ENCODE data around the gene NRP2. TPM values are rescaled to one million over a fixed set of nuclear protein-coding genes. Genes with fewer than 3 reads are reported as not detected.

Gene NRP2
- total RNA-seq, 8 experiments from 2014 or later = 13.8 to 138 (median 53.2) TPM

DNA sequence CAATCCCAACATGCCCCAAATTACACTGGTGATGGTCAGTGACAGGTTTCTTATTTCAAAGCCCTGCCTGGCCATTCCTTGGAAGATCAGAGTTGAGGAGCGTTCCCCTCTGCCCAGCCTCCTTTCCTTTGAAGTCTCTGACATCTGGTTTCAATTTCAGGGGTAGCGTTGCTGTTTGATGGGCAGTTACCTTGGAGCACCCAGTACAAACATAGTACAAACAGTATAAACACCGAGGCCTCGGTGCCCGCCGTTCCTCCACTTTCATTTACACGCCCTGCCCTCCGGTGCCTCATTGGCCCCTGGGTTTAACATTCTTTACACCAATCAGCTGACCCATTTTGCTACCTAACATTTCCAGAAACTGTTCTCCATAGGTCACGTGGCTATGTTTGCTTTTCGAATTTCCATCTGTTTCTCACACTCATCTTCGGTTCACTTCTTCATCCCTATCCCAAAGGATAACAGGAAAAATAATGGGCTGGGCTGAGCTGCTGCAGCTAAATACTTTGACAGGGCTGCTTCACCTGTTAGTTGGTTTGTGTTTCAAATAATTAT lies 65.6 kb downstream of the NRP2 start:
- ATAC-seq (replicated peaks in 6 of 8) = peak in 2 of 8 experiments; percentile 9 to 39

DNA sequence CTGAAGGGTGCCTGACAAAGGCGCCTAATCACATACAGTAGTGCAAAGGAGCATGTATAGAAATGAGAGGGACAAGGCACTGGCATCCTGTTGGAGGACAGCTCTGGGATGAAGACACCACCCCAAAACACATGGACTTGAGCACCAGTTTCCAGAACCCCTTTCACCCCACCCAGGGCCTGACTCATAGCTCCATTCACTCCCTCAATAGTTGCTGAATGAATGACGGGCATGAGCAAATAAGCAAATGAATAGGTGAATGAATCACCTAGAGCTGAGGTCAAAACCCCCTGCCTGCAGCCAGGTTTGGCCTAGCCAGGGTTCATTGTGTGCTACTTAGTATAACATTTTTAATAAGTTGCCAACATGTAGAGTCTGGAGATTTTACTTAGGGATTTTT lies 66.3 kb downstream of the NRP2 start:
- in situ Hi-C loops (cut with MboI; ENCODE audit: low pct_unique_long_range_greater_than_20kb in 2 of 9, low sequenced_read_pairs in 9 of 9, unreplicated experiment in 9 of 9) = no loop called here
- 57 to 100% (median 65%) methylated on average over 1 to 2 of the region's 2 CpGs; no CpG with 5 or more reads in 6 of the 10 experiments for WGBS, 10 experiments
- H3K27ac ChIP-seq = no peak overlapping the region
- peak in 7 of 8 experiments; percentile 41 to 83 (median 62) for ATAC-seq (replicated peaks in 6 of 8)
- H3K4me3 ChIP-seq = no peak overlapping the region
- H3K4me1 ChIP-seq (replicated peaks in 1 of 2) = peaks cover 6 to 7% of the 10 kb centered on the region in 2 donors

More for the DNA sequence above, 65.6 kb downstream of the NRP2 start:
- no peak overlapping the region for H3K27ac ChIP-seq
- no peak overlapping the region for H3K4me3 ChIP-seq
- WGBS, 10 experiments = 53 to 100% (median 86%) methylated on average over 3 to 9 of the region's 11 CpGs; no CpG with 5 or more reads in 2 of the 10 experiments
- in situ Hi-C loops (cut with MboI; ENCODE audit: low pct_unique_long_range_greater_than_20kb in 2 of 9, low sequenced_read_pairs in 9 of 9, unreplicated experiment in 9 of 9) = no loop called here
- H3K4me1 ChIP-seq (replicated peaks in 1 of 2) = peaks cover 6 to 7% of the 10 kb centered on the region in 2 donors

DNA sequence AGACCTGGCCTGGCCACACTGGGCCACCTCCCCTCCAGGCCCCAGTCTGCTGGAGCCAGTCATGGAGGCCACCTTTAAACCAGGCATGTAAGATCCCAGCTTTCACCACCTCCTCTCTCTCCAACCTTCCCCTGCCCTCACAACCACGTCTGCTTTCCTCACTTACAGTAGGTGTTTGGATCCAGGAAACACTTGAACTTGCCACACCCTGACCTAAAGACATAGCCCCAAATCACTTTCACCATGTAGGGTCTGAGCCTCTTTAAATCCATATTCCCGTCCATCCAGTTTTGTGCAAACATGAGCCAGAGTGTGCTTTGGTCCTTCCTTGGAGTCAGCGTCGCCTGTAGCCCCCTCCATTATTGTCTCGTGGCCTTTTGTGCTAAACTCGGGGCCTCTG lies 66.8 kb downstream of the NRP2 start:
- WGBS, 10 experiments = 40 to 95% (median 80%) methylated on average over 1 to 5 of the region's 6 CpGs; no CpG with 5 or more reads in 5 of the 10 experiments
- in situ Hi-C loops (cut with MboI; ENCODE audit: low pct_unique_long_range_greater_than_20kb in 2 of 9, low sequenced_read_pairs in 9 of 9, unreplicated experiment in 9 of 9) = no loop called here
- Histone ChIP-seq H3K4me3 (no peak overlapping the region), H3K4me1 (replicated peaks in 1 of 2) (peaks cover 8 to 10% of the 10 kb centered on the region in 2 donors), H3K27ac (no peak overlapping the region)
- peak in 2 of 8 experiments; percentile 2 to 18 for ATAC-seq (replicated peaks in 6 of 8)

DNA sequence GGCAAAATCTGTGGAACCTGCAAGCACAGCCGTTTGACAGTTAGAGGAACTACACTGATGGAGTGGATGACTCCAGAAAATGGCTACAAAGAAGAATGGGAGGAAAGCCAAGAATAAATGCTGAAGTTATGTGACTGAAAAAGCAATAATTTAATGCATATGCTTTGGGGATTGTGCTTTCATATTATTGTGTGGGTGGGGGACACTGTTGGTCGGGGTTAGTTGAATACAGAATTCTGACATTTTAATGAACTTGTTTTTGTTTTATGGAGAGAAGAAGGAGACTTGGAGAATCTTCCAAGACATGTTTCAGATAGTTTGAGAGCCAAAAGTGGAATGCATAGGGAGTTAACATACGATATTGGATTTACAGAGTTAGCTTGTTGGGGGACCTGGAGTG lies 68.5 kb downstream of the NRP2 start:
- no peak for ATAC-seq (replicated peaks in 6 of 8)
- WGBS, 10 experiments = 21 to 100% (median 88%) methylated on average over 2 to 3 of the region's 3 CpGs
- in situ Hi-C loops (cut with MboI; ENCODE audit: low pct_unique_long_range_greater_than_20kb in 2 of 9, low sequenced_read_pairs in 9 of 9, unreplicated experiment in 9 of 9) = loop anchor here in 3 of 9 experiments (25.0 kb wide), 3 partner anchors 137 to 187 kb away; no protein-coding TSS in a partner anchor
- no peak overlapping the region for H3K4me3 ChIP-seq
- peaks cover 21 to 26% of the 10 kb centered on the region in 2 donors for H3K4me1 ChIP-seq (replicated peaks in 1 of 2)
- no peak overlapping the region for H3K27ac ChIP-seq

DNA sequence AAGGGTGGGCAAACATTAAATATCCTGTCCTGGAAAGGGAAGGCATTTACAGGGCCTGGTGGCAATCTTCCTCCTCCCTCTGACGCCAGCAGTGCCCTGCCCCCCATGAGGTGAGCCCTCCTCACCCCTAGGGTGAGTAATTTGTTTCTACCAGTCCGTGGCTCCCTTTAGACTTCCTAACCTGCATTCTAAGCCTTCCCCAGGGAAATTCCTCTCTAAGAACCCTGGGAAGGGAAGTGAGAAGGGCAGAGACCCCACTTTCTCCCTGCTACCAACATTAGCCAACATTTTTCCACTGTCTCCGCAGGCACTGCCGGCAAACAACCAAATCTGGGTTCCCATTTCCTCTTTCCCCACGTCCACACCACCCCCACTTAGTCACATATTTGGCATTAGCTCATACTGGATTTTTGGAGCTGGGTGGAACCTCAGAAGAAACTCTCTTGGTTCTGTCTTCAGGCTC lies 69.3 kb downstream of the NRP2 start:
- Histone ChIP-seq H3K27ac (no peak overlapping the region), H3K4me1 (replicated peaks in 1 of 2) (peaks cover 21 to 26% of the 10 kb centered on the region in 2 donors), H3K4me3 (no peak overlapping the region)
- ATAC-seq (replicated peaks in 6 of 8) = no peak
- WGBS, 10 experiments = 30 to 100% (median 88%) methylated on average over 1 to 5 of the region's 5 CpGs; no CpG with 5 or more reads in 2 of the 10 experiments
- in situ Hi-C loops (cut with MboI; ENCODE audit: low pct_unique_long_range_greater_than_20kb in 2 of 9, low sequenced_read_pairs in 9 of 9, unreplicated experiment in 9 of 9) = loop anchor here in 3 of 9 experiments (25.0 kb wide), 3 partner anchors 136 to 186 kb away; no protein-coding TSS in a partner anchor

DNA sequence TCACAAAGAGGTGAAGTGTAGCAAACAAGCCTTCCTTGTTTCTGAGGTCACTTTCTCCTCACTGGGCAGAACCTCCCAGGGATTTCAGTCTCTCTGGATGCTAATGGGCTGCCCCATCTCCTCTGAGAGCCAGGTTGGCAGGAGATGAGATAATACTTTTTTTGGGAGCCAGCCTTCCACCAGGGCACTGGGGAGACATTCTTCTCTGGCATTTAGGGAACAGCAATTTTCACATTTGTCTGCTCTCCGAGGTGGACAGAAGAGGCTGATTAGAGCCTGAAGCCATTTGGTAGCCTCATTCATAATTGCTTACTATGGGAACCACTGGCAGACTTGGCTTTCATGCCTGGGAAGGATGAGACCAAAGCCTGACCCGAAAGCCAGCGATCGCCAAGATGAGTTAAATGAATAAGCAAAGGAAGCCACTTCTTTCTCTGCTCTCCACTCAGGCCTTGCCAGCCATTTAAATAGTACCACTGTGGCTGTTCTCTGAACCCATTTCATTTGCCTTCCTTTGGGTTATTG lies 70.1 kb downstream of the NRP2 start:
- WGBS, 10 experiments = 97 to 100% (median 100%) methylated on average over 1 to 4 of the region's 4 CpGs; no CpG with 5 or more reads in 3 of the 10 experiments
- in situ Hi-C loops (cut with MboI; ENCODE audit: low pct_unique_long_range_greater_than_20kb in 2 of 9, low sequenced_read_pairs in 9 of 9, unreplicated experiment in 9 of 9) = loop anchor here in 3 of 9 experiments (25.0 kb wide), 3 partner anchors 135 to 185 kb away; no protein-coding TSS in a partner anchor
- H3K4me1 ChIP-seq (replicated peaks in 1 of 2) = peaks cover 23 to 31% of the 10 kb centered on the region in 2 donors
- no peak overlapping the region for H3K4me3 ChIP-seq
- ATAC-seq (replicated peaks in 6 of 8) = no peak
- no peak overlapping the region for H3K27ac ChIP-seq

DNA sequence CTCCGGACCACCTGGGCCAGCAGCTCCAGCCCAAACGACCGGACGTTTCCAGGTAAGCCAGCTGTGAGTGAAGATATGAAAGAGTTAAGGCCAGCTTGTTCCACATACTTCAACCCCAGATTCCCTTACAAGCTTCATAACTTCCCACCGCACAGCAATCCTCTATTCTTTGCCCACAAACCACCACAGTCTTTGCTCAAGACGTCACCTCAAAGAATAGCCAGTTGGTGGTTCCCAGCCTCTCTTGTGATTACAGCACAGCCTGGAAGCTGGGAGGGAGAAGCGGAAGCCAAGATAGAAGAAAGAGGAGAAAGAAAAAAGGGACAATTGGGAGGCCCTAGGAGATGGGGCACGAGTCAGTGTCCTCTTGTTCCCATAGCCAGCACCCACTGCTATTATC lies 70.6 kb downstream of the NRP2 start:
- Histone ChIP-seq H3K27ac (no peak overlapping the region), H3K4me3 (no peak overlapping the region), H3K4me1 (replicated peaks in 1 of 2) (peaks cover 28 to 37% of the 10 kb centered on the region in 2 donors)
- ATAC-seq (replicated peaks in 6 of 8) = no peak
- in situ Hi-C loops (cut with MboI; ENCODE audit: low pct_unique_long_range_greater_than_20kb in 2 of 9, low sequenced_read_pairs in 9 of 9, unreplicated experiment in 9 of 9) = loop anchor here in 3 of 9 experiments (25.0 kb wide), 3 partner anchors 134 to 184 kb away; no protein-coding TSS in a partner anchor
- WGBS, 10 experiments = 92 to 100% (median 100%) methylated on average over 1 to 7 of the region's 8 CpGs; no CpG with 5 or more reads in 2 of the 10 experiments

DNA sequence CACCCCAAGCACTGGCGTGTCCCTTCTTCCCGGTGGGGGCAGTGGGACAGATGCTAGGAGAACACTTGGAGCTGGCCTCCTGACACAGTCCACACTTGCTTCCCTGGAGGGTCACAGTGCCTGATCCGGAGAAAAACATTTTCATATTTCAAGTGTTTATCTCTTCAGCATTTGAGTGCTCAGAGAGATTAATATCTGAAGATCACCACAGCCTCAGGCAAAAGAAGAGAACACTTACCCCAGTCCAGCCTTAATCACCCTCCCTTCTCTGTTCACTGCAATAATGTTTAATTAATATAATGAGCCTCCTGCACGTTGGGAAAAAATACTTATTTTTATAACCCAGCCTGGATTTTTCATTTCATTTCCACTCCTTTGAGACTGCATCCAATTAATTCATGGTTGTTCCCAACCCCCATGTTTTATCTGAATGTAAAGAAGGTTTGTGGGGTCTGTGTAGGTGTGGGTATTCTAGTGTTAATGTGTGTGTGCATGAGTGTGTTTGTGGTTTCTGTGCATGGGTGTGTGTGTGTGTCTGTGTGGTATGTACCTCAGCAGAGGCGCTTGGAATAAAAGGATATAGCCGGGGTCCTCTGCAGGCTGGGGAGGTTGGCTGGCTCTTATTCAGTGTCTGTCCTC lies 72.1 kb downstream of the NRP2 start:
- Histone ChIP-seq H3K4me3 (no peak overlapping the region), H3K27ac (no peak overlapping the region), H3K4me1 (replicated peaks in 1 of 2) (peaks cover 29 to 35% of the 10 kb centered on the region in 2 donors)
- 14 to 88% (median 42%) methylated on average over 1 to 5 of the region's 6 CpGs; no CpG with 5 or more reads in 1 of the 10 experiments for WGBS, 10 experiments
- peak in 3 of 8 experiments; percentile 12 to 26 (median 20) for ATAC-seq (replicated peaks in 6 of 8)
- in situ Hi-C loops (cut with MboI; ENCODE audit: low pct_unique_long_range_greater_than_20kb in 2 of 9, low sequenced_read_pairs in 9 of 9, unreplicated experiment in 9 of 9) = loop anchor here in 3 of 9 experiments (25.0 kb wide), 3 partner anchors 133 to 183 kb away; no protein-coding TSS in a partner anchor

DNA sequence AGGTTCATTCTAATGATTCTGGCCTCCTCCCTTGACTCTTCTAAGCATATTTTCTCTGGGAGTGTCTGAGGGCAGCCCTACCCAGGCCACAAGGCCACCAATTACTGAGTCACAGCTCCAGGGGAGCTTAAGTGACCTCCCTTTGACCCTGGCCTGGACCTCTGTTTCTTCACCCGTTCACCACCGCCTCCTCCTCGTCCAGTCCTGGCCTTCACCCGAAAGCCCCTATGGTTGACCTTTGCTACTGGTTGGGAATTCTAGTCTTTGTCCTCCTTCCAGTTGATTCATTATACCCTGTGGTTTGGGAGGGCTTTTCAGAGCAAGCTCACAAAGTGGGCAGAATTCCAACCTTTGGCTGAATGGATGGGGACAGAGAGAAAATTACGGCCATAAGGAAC lies 72.6 kb downstream of the NRP2 start:
- Histone ChIP-seq H3K4me1 (replicated peaks in 1 of 2) (peaks cover 29 to 39% of the 10 kb centered on the region in 2 donors), H3K4me3 (no peak overlapping the region), H3K27ac (no peak overlapping the region)
- peak in 5 of 8 experiments; percentile 22 to 83 (median 31) for ATAC-seq (replicated peaks in 6 of 8)
- in situ Hi-C loops (cut with MboI; ENCODE audit: low pct_unique_long_range_greater_than_20kb in 2 of 9, low sequenced_read_pairs in 9 of 9, unreplicated experiment in 9 of 9) = loop anchor here in 3 of 9 experiments (25.0 kb wide), 3 partner anchors 132 to 182 kb away; no protein-coding TSS in a partner anchor
- WGBS, 10 experiments = 11 to 40% (median 20%) methylated on average over 1 to 3 of the region's 5 CpGs; no CpG with 5 or more reads in 5 of the 10 experiments

DNA sequence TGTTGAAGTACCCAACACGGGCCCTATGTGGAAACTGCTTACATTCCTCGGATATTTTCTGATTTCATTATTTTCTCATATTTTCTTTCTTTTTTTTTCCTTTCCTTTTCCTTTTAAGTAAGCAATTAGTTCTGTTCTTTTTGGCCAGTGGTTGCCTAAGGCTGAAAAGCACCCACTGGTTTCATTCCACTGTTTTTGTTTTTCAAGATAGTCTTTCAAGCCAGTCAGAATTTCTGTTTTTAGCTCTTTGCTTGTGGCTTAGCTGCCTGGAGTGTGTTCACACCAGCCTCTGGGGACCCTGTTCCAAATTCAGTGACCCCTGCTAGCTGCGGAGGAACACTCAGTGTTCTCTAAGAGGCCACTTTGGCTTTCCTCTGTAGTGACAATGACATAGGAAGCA lies 73.6 kb downstream of the NRP2 start:
- ATAC-seq (replicated peaks in 6 of 8) = no peak
- WGBS, 10 experiments = 30 to 100% (median 79%) methylated on average over 1 to 3 of the region's 3 CpGs; no CpG with 5 or more reads in 3 of the 10 experiments
- Histone ChIP-seq H3K4me1 (replicated peaks in 1 of 2) (peaks cover 37 to 49% of the 10 kb centered on the region in 2 donors), H3K27ac (no peak overlapping the region), H3K4me3 (no peak overlapping the region)
- in situ Hi-C loops (cut with MboI; ENCODE audit: low pct_unique_long_range_greater_than_20kb in 2 of 9, low sequenced_read_pairs in 9 of 9, unreplicated experiment in 9 of 9) = loop anchor here in 3 of 9 experiments (25.0 kb wide), 3 partner anchors 131 to 181 kb away; no protein-coding TSS in a partner anchor

DNA sequence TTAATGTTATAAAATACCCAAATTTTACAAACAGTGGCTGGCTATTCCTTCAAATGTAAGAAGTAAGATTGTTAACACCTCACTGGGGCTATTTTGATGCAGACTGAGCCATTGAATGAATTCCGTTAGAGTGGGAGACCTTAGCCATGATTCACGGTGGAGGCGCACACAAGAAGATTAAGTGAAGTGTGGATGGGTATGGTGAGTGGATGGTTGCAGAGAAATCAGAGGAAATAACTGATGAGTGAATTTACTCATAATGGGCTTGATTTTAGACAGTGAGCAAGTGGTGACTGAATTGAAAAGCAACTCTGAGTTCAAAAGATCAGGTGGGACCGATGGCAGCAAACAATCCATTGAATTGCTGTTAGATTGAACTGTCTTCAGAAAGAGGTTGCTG lies 75.0 kb downstream of the NRP2 start:
- peaks cover 43 to 62% of the 10 kb centered on the region in 2 donors for H3K4me1 ChIP-seq (replicated peaks in 1 of 2)
- no peak overlapping the region for H3K27ac ChIP-seq
- in situ Hi-C loops (cut with MboI; ENCODE audit: low pct_unique_long_range_greater_than_20kb in 2 of 9, low sequenced_read_pairs in 9 of 9, unreplicated experiment in 9 of 9) = loop anchor here in 3 of 9 experiments (25.0 kb wide), 3 partner anchors 130 to 180 kb away; no protein-coding TSS in a partner anchor
- no peak for ATAC-seq (replicated peaks in 6 of 8)
- WGBS, 10 experiments = 61 to 100% (median 80%) methylated on average over 2 to 4 of the region's 4 CpGs; no CpG with 5 or more reads in 2 of the 10 experiments
- H3K4me3 ChIP-seq = no peak overlapping the region

DNA sequence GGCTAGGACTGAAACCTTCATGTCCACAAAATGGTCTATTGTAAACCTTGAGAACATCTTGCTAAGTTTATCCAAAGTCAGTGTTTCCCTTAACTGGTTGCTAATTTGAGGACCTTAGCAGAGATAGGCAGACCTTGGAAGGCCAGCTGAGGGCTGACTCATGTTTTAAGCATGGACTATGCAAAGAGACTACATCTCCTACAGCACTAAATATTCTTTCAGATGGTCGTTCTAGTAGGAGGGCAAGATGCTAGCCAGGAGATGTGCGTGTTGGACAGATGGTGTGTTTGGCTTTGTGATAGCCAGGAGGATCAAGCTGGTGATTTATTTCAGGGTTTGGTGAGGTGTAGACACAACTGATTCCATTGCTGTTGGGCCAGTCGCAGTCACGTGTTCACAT lies 75.8 kb downstream of the NRP2 start:
- Histone ChIP-seq H3K4me3 (no peak overlapping the region), H3K27ac (no peak overlapping the region), H3K4me1 (replicated peaks in 1 of 2) (peaks cover 49 to 70% of the 10 kb centered on the region in 2 donors)
- in situ Hi-C loops (cut with MboI; ENCODE audit: low pct_unique_long_range_greater_than_20kb in 2 of 9, low sequenced_read_pairs in 9 of 9, unreplicated experiment in 9 of 9) = loop anchor here in 3 of 9 experiments (25.0 kb wide), 3 partner anchors 129 to 179 kb away; no protein-coding TSS in a partner anchor
- WGBS, 10 experiments = 40 to 58% (median 47%) methylated on average over 1 to 4 of the region's 4 CpGs; no CpG with 5 or more reads in 6 of the 10 experiments
- ATAC-seq (replicated peaks in 6 of 8) = peak in 3 of 8 experiments; percentile 63 to 96 (median 67)
